Measurements from ENCODE around the gene NUDT19.

The NUDT19 gene

DNA sequence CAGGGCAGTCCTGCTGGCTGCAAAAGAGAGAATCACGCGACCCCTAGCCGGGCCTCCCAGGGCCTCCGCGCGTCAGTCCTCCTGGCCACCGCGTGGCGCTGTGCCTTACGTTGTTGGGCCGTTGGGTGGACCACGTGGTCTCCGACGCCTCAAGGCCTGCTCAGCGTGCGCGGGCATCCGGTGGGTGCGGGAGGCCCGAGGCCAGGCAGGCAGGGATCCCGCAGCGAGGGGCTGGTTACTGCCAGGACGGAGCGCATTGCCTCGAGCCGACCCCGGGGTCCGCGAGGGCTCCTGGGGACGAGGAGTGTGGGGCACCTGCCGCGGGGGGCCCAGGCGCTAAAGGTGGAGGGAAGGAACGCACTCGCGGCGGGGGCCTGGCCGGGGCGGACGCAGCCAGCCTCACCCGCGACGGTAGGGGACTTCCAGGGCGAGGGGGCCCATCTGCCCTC lies 28.0 kb downstream of the NUDT19 start, which contains the start of gene TDRD12:
TSS of gene TDRD12 (plus strand) at position 157 of the 449 bp plus-strand sequence. CDS start 306 bp downstream, outside the sequence.
- Histone ChIP-seq H3K4me3 (ENCODE audit: low read depth, low read length) (no peak within 1 kb of the TSS), H3K9me3 (ENCODE audit: control insufficient read depth, insufficient read depth, low read depth, low read length) (no peaks in the 10 kb centered on the region; the same call in 1 of the 2 replicates), H3K36me3 (ENCODE audit: control insufficient read depth in 2 of 2, insufficient read depth in 1 of 2, low read length in 2 of 2) (peaks cover 17 to 39% of the 10 kb centered on the region in 2 experiments), H3K27ac (ENCODE audit: extremely low read depth, low read depth, low read length) (no peak within 1 kb of the TSS), H3K4me1 (ENCODE audit: control insufficient read depth, insufficient read depth, low read length) (no peaks in the 10 kb centered on the region)
- TF ChIP-seq ZNF558 (tag by site-specific recombination; IDR thresholded peaks at IDR 0.05): no peak
- TF ChIP-seq ZNF223 (tag by site-specific recombination; IDR thresholded peaks at IDR 0.05): no peak
- TF ChIP-seq, protein P1, sequence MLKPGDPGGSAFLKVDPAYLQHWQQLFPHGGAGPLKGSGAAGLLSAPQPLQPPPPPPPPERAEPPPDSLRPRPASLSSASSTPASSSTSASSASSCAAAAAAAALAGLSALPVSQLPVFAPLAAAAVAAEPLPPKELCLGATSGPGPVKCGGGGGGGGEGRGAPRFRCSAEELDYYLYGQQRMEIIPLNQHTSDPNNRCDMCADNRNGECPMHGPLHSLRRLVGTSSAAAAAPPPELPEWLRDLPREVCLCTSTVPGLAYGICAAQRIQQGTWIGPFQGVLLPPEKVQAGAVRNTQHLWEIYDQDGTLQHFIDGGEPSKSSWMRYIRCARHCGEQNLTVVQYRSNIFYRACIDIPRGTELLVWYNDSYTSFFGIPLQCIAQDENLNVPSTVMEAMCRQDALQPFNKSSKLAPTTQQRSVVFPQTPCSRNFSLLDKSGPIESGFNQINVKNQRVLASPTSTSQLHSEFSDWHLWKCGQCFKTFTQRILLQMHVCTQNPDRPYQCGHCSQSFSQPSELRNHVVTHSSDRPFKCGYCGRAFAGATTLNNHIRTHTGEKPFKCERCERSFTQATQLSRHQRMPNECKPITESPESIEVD (tag by site-specific recombination; IDR thresholded peaks at IDR 0.05): no peak
- TF ChIP-seq KLF8 (tag by site-specific recombination; IDR thresholded peaks at IDR 0.05): peak; percentile 25; the same call in 1 of the 2 replicates
- TF ChIP-seq ZNF48 (tag by site-specific recombination; IDR thresholded peaks at IDR 0.05): no peak
- TF ChIP-seq ZNF202 (tag by site-specific recombination; IDR thresholded peaks at IDR 0.05; ENCODE audit: borderline replicate concordance): peak; percentile 100
- TF ChIP-seq ZNF555 (tag by site-specific recombination; conservative IDR thresholded peaks at IDR 0.05): no peak
- TF ChIP-seq, protein P2, sequence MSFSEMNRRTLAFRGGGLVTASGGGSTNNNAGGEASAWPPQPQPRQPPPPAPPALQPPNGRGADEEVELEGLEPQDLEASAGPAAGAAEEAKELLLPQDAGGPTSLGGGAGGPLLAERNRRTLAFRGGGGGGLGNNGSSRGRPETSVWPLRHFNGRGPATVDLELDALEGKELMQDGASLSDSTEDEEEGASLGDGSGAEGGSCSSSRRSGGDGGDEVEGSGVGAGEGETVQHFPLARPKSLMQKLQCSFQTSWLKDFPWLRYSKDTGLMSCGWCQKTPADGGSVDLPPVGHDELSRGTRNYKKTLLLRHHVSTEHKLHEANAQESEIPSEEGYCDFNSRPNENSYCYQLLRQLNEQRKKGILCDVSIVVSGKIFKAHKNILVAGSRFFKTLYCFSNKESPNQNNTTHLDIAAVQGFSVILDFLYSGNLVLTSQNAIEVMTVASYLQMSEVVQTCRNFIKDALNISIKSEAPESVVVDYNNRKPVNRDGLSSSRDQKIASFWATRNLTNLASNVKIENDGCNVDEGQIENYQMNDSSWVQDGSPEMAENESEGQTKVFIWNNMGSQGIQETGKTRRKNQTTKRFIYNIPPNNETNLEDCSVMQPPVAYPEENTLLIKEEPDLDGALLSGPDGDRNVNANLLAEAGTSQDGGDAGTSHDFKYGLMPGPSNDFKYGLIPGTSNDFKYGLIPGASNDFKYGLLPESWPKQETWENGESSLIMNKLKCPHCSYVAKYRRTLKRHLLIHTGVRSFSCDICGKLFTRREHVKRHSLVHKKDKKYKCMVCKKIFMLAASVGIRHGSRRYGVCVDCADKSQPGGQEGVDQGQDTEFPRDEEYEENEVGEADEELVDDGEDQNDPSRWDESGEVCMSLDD (tag by site-specific recombination; IDR thresholded peaks at IDR 0.05): no peak
- TF ChIP-seq ZNF837 (tag by site-specific recombination; IDR thresholded peaks at IDR 0.05): no peak
- no peak for TF ChIP-seq ZNF600 (tag by site-specific recombination; IDR thresholded peaks at IDR 0.05)
- TF ChIP-seq RBAK (tag by site-specific recombination; IDR thresholded peaks at IDR 0.05): no peak
- TF ChIP-seq, protein P3, sequence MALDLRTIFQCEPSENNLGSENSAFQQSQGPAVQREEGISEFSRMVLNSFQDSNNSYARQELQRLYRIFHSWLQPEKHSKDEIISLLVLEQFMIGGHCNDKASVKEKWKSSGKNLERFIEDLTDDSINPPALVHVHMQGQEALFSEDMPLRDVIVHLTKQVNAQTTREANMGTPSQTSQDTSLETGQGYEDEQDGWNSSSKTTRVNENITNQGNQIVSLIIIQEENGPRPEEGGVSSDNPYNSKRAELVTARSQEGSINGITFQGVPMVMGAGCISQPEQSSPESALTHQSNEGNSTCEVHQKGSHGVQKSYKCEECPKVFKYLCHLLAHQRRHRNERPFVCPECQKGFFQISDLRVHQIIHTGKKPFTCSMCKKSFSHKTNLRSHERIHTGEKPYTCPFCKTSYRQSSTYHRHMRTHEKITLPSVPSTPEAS (tag by site-specific recombination; IDR thresholded peaks at IDR 0.05): no peak
- no peak for TF ChIP-seq MYNN (tag by site-specific recombination; IDR thresholded peaks at IDR 0.05; ENCODE audit: borderline replicate concordance)
- no peak for TF ChIP-seq GLIS1 (tag by site-specific recombination; IDR thresholded peaks at IDR 0.05)
- TF ChIP-seq ZNF391 (tag by site-specific recombination; IDR thresholded peaks at IDR 0.05; ENCODE audit: borderline replicate concordance, low read depth): no peak
- TF ChIP-seq, protein P4, sequence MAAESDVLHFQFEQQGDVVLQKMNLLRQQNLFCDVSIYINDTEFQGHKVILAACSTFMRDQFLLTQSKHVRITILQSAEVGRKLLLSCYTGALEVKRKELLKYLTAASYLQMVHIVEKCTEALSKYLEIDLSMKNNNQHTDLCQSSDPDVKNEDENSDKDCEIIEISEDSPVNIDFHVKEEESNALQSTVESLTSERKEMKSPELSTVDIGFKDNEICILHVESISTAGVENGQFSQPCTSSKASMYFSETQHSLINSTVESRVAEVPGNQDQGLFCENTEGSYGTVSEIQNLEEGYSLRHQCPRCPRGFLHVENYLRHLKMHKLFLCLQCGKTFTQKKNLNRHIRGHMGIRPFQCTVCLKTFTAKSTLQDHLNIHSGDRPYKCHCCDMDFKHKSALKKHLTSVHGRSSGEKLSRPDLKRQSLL (tag by site-specific recombination; IDR thresholded peaks at IDR 0.05): peak; percentile 28; the same call in 1 of the 2 replicates
- TF ChIP-seq ZNF544 (tag by site-specific recombination; IDR thresholded peaks at IDR 0.05): no peak
- TF ChIP-seq ZNF311 (tag by site-specific recombination; IDR thresholded peaks at IDR 0.05; ENCODE audit: borderline replicate concordance): no peak
- CTCF ChIA-PET: interaction anchor here (0.7 to 1.3 kb wide), 2 partner anchors 16 to 31 kb away, joined by 3 read pairs; no protein-coding TSS in a partner anchor
- POLR2A ChIA-PET: interaction anchor here (0.5 to 1.0 kb wide), 2 partner anchors 14 to 999 kb away, joined by 3 to 4 read pairs; no protein-coding TSS in a partner anchor

All from HEK293 (cell line).